ENCODE measurements around the gene SRGN. TPM values are rescaled to one million over a fixed set of nuclear protein-coding genes. Genes with fewer than 3 reads are reported as not detected.
"Not testable (repeated sequence)": the region's sequence is repeated elsewhere in the genome, so short reads cannot be mapped to it uniquely, and the experiment has no call there.

Gene SRGN
- total RNA-seq, 2 experiments from 2014 or later, result 661 to 673 TPM

- POLR2A ChIA-PET, result interaction anchor here (0.7 kb wide), 1 partner anchor 51 kb away, joined by 3 read pairs; no protein-coding TSS in a partner anchor
- CTCF ChIA-PET, result interaction anchor here (0.6 kb wide), 1 partner anchor 27 kb away, joined by 5 read pairs; no protein-coding TSS in a partner anchor
These were observed 14.5 kb downstream of the SRGN start for GRCh38 chr10:69102440-69102839.

GRCh38 chr10:69103784-69104183, 15.9 kb downstream of the SRGN start:
- ChIA-PET POLR2A (interaction anchor here (0.6 kb wide), 1 partner anchor 208 kb away, joined by 6 read pairs; no protein-coding TSS in a partner anchor), CTCF (no interaction called here)

GRCh38 chr10:69104994-69105790, 17.3 kb downstream of the SRGN start:
- ChIA-PET POLR2A (no interaction called here), CTCF (interaction anchor here (0.8 to 1.2 kb wide), 2 partner anchors 9 to 377 kb away, joined by 3 read pairs; no protein-coding TSS in a partner anchor)

- ChIA-PET POLR2A (no interaction called here), CTCF (no interaction called here)
These were observed 19.2 kb downstream of the SRGN start for GRCh38 chr10:69107176-69107490.

- ChIA-PET CTCF (no interaction called here), POLR2A (no interaction called here)
These were observed 19.8 kb downstream of the SRGN start for GRCh38 chr10:69107699-69108098.

- ChIA-PET CTCF (no interaction called here), POLR2A (no interaction called here)
These were observed 32.0 kb downstream of the SRGN start for GRCh38 chr10:69119896-69120295.

GRCh38 chr10:69123306-69123746, 35.4 kb downstream of the SRGN start:
- ChIA-PET POLR2A (no interaction called here), CTCF (interaction anchor here (1.0 kb wide), 1 partner anchor 118 kb away, joined by 3 read pairs; no protein-coding TSS in a partner anchor)

GRCh38 chr10:69123747-69124562, 36.1 kb downstream of the SRGN start, which contains the start of gene VPS26A:
VPS26A (plus strand) TSS chr10:69124178; CDS start chr10:69124278, 100 bp downstream.
- POLR2A ChIA-PET, result interaction anchor here (1.1 kb wide), 1 partner anchor 168 kb away, joined by 3 read pairs; the partner anchor contains the start of gene DDX21
- CTCF ChIA-PET, result interaction anchor here (1.1 kb wide), 1 partner anchor 115 kb away, joined by 3 read pairs; no protein-coding TSS in a partner anchor

- POLR2A ChIA-PET, result interaction anchor here (1.1 kb wide), 1 partner anchor 169 kb away, joined by 3 read pairs; the partner anchor contains the start of gene DDX21
- CTCF ChIA-PET, result interaction anchor here (0.7 to 1.1 kb wide), 3 partner anchors 59 to 120 kb away, joined by 3 read pairs; no protein-coding TSS in a partner anchor
These were observed 36.8 kb downstream of the SRGN start for GRCh38 chr10:69124563-69125268.

- ChIA-PET CTCF (interaction anchor here (0.7 to 1.1 kb wide), 2 partner anchors 60 to 121 kb away, joined by 3 read pairs; no protein-coding TSS in a partner anchor), POLR2A (interaction anchor here (1.1 kb wide), 1 partner anchor 170 kb away, joined by 3 read pairs; the partner anchor contains the start of gene DDX21)
These were observed 37.7 kb downstream of the SRGN start for GRCh38 chr10:69125554-69125953.

- ChIA-PET CTCF (no interaction called here), POLR2A (no interaction called here)
These were observed 42.3 kb downstream of the SRGN start for GRCh38 chr10:69130251-69130650.

- CTCF ChIA-PET, result interaction anchor here (0.7 to 0.8 kb wide), 2 partner anchors 15 to 227 kb away, joined by 3 read pairs; no protein-coding TSS in a partner anchor
- POLR2A ChIA-PET, result no interaction called here
These were observed 52.1 kb downstream of the SRGN start for GRCh38 chr10:69139961-69140360.

- CTCF ChIA-PET, result interaction anchor here (0.7 kb wide), 1 partner anchor 230 kb away, joined by 3 read pairs; no protein-coding TSS in a partner anchor
- POLR2A ChIA-PET, result no interaction called here
These were observed 53.4 kb downstream of the SRGN start for GRCh38 chr10:69141304-69141703.

- CTCF ChIA-PET, result interaction anchor here (0.7 kb wide), 1 partner anchor 229 kb away, joined by 3 read pairs; no protein-coding TSS in a partner anchor
- POLR2A ChIA-PET, result not testable (repeated sequence)
These were observed 54.2 kb downstream of the SRGN start for GRCh38 chr10:69142074-69142473.

- ChIA-PET POLR2A (no interaction called here), CTCF (no interaction called here)
These were observed 55.1 kb downstream of the SRGN start for GRCh38 chr10:69142983-69143382.

GRCh38 chr10:69145329-69145728, 57.4 kb downstream of the SRGN start:
- ChIA-PET CTCF (no interaction called here), POLR2A (no interaction called here)

GRCh38 chr10:69145864-69146263, 58.0 kb downstream of the SRGN start:
- ChIA-PET CTCF (no interaction called here), POLR2A (no interaction called here)

- ChIA-PET POLR2A (no interaction called here), CTCF (no interaction called here)
These were observed 58.9 kb downstream of the SRGN start for GRCh38 chr10:69146759-69147158.

- POLR2A ChIA-PET, result no interaction called here
- CTCF ChIA-PET, result interaction anchor here (0.8 kb wide), 1 partner anchor 94 kb away, joined by 3 read pairs; no protein-coding TSS in a partner anchor
These were observed 64.1 kb downstream of the SRGN start for GRCh38 chr10:69151984-69152383.
